Heart right ventricle (tissue), 16 donors: ENCODE data around the gene SUCNR1. TPM values are rescaled to one million over a fixed set of nuclear protein-coding genes. Genes with fewer than 3 reads are reported as not detected.
"Not testable (repeated sequence)": the region's sequence is repeated elsewhere in the genome, so short reads cannot be mapped to it uniquely, and the experiment has no call there.

Experiments used
- ATAC-seq, 8 donors: fragments of 200-7000 bp; cut with Tn5 transposase; one replicate each; pipeline ENCODE4 v1.9.1; 2020; ENCODE audit warnings: mild to moderate bottlenecking in 8 of 8, moderate library complexity in 8 of 8, moderate number of reproducible peaks in 1 of 8
- DNase-seq, 2 donors: peaks; one replicate each; pipeline ENCODE4 v3.0.0-alpha.2; 2020
- H3K27ac ChIP-seq, 10 donors: fragments of 200-600 bp; sonication (generic) in 2 of 10; one replicate each; pipeline versions ENCODE4 v1.5.0 to v1.8.0; 2020 to 2022; ENCODE audit warnings: mild to moderate bottlenecking in 3 of 10
- H3K27me3 ChIP-seq, 7 donors: fragments of 200-600 bp; one replicate each; pipeline ENCODE4 v1.8.0; 2021 to 2022; ENCODE audit warnings: mild to moderate bottlenecking in 2 of 7
- H3K36me3 ChIP-seq, 9 donors: fragments of 200-600 bp; sonication (generic) in 1 of 9; one replicate each; pipeline versions ENCODE4 v1.5.0 to v1.8.0; 2020 to 2022; ENCODE audit warnings: mild to moderate bottlenecking in 2 of 9
- H3K4me1 ChIP-seq, 9 donors: fragments of 200-600 bp; sonication (generic) in 1 of 9; one replicate each; pipeline versions ENCODE4 v1.5.0 to v1.8.0; 2020 to 2022; ENCODE audit warnings: mild to moderate bottlenecking in 4 of 9
- H3K4me3 ChIP-seq, 10 donors: fragments of 200-600 bp; sonication (generic) in 2 of 10; one replicate each; pipeline versions ENCODE4 v1.5.0 to v1.8.0; 2020 to 2022; ENCODE audit warnings: mild to moderate bottlenecking in 7 of 10, moderate library complexity in 2 of 10
- H3K9me3 ChIP-seq, 11 donors: fragments of 200-600 bp in 10 of 11; sonication (generic) in 2 of 11; one replicate each; pipeline versions ENCODE4 v1.5.0 to v1.8.0; 2013 to 2022; ENCODE audit warnings: mild to moderate bottlenecking in 2 of 11, control low read depth in 1 of 11, moderate library complexity in 1 of 11
- CTCF ChIP-seq, 9 donors: fragments of 200-600 bp; sonication (generic) in 2 of 9; IDR thresholded peaks; one replicate each; pipeline versions ENCODE4 v1.5.0 to v1.8.0; 2021 to 2022; ENCODE audit warnings: antibody characterized with exemption in 9 of 9, mild to moderate bottlenecking in 5 of 9, moderate library complexity in 1 of 9
- WGBS, 2 donors: extraction: QIAGEN DNeasy Blood & Tissue Kit; methylation state at CpG; one replicate each; pipeline ENCODE4 v1.1.7; 2013; ENCODE audit warnings: inconsistent platforms in 1 of 2; 5-methylcytosine and 5-hydroxymethylcytosine counted together
- intact Hi-C, 10 donors: fragments of 100-400 bp; cut with DNase I; formaldehyde crosslinking; loops; one replicate each; pipeline versions ENCODE4 v1.11.1 to v1.14.2; 2022
- polyA plus RNA-seq, 2 donors: library from polyadenylated mRNA; stranded (reverse); fragments of 200-250 nt; gene quantifications; one replicate each; pipeline ENCODE4 v1.2.3, GENCODE V29; 2013
- total RNA-seq, 10 donors: library from RNA; stranded (reverse); fragmentation: NEBNext Ultra II Directional in 3 of 10; extraction: Animal tissue kit (Norgen Biotek cat#: 25700) in 3 of 10; gene quantifications; one replicate each; pipeline versions ENCODE4 v1.2.1 to v1.2.4, GENCODE V29; 2021 to 2023
- donor health status: Arrhythmogenic right ventricular cardiomyopathy.
- donor health status: ischemic (EF 13 %, LVEDD 7.1; RV severe dilation, severe dysfunction).
- donor health status: healthy with polysubstance abuse.
- donor health status: DM: no; HTN: yes; CAD: no.
- donor health status: DM: no; HTN: no; CAD: no.
- donor health status: ischemic (EF 25% LVEDD 6.9; RV normal size, moderate dysfunction).
- donor health status: ischemic (EF 25% LVEDD 5.7; RV mildly dilated, moderate dysfunction).
- donor health status: healthy.
- donor health status: DM: yes; HTN: yes; CAD: no.
- donor health status: Ischemic cardiomyopathy.
- donor health status: ischemic (EF 35%, LVEDD 5.7; RV mildly dilated, moderate dysfunction).
- donor health status: nonischemic (EF 11% LVEDD 7.7; RV severe dilation, severe dysfunction).
- donor health status: DM: yes; HTN: yes; CAD: no.
- donor health status: PGD.
- donor health status: ischemic (EF 29% LVEDD 5.4; RV normal size, mild dysfunction).
- donor health status: nonischemic (EF 23%, LVEDD 6.1; RV moderate dilation, normal function).

SUCNR1 gene
- total and polyA plus RNA-seq, 12 donors: 0.04 to 2.4 (median 0.13) TPM; not detected in 2

DNA sequence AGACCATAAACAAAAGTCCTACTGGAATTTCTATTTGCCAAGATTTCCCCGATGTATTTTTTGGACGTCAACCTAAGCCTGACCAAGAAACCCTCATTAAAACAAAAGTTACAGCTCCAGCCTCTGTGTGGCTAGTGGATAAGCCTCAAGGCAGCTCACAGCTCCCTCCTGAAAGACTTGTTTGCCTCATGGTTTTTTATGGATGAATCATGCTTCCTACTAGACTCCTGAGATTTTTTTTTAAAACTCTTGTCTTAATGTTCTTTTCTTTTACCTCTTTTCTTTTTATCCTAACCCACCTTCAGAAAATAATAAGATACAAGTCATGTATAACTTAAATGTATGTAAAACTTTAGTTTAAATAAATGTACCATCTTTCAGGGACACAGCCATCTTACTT is 52.4 kb downstream of the SUCNR1 start:
- intact Hi-C loops: loop anchor here in 1 of 10 donors (10.0 kb wide), 1 partner anchor 461 kb away; the partner anchor contains the start of gene IGSF10
- ATAC-seq (no peak), DNase-seq (no peak)
- no peaks in the 10 kb centered on the region for H3K9me3 ChIP-seq
- H3K4me1 ChIP-seq: peaks cover 0 to 12% (median 0%) of the 10 kb centered on the region in 9 donors
- H3K4me3 ChIP-seq: no peak overlapping the region
- no peaks in the 10 kb centered on the region for H3K27me3 ChIP-seq
- no peak overlapping the region for H3K27ac ChIP-seq
- no peaks in the 10 kb centered on the region for H3K36me3 ChIP-seq
- WGBS, 2 donors: 70 to 81% methylated on average over 2 of the region's 2 CpGs
- TF ChIP-seq CTCF (IDR thresholded peaks at IDR 0.05): no peak

- Histone ChIP-seq H3K27me3 (no peaks in the 10 kb centered on the region), H3K36me3 (no peaks in the 10 kb centered on the region), H3K4me1 (peaks cover 0 to 12% (median 0%) of the 10 kb centered on the region in 9 donors), H3K9me3 (no peaks in the 10 kb centered on the region), H3K4me3 (no peak overlapping the region), H3K27ac (no peak overlapping the region)
- no peak for TF ChIP-seq CTCF (IDR thresholded peaks at IDR 0.05)
- 93 to 94% methylated on average over 5 of the region's 5 CpGs for WGBS, 2 donors
- ATAC-seq: no peak
- intact Hi-C loops: loop anchor here in 1 of 10 donors (10.0 kb wide), 1 partner anchor 462 kb away; the partner anchor contains the start of gene IGSF10
- DNase-seq: no peak
Observed at GRCh38 chr3:151926956-151927355, 53.5 kb downstream of the SUCNR1 start.

- not testable (repeated sequence) for H3K27me3 ChIP-seq, H3K4me3 ChIP-seq, H3K36me3 ChIP-seq, H3K9me3 ChIP-seq, ATAC-seq, DNase-seq, H3K27ac ChIP-seq
- peaks cover 0 to 12% (median 0%) of the 10 kb centered on the region in 9 donors for H3K4me1 ChIP-seq
- WGBS, 2 donors: 95% methylated on average over 42 to 49 of the region's 49 CpGs
- intact Hi-C loops: loop anchor here in 1 of 10 donors (10.0 kb wide), 1 partner anchor 463 kb away; the partner anchor contains the start of gene IGSF10
Observed at GRCh38 chr3:151927915-151928525, 54.6 kb downstream of the SUCNR1 start.

- no peak overlapping the region for H3K4me3 ChIP-seq
- H3K9me3 ChIP-seq: no peaks in the 10 kb centered on the region
- intact Hi-C loops: no loop called here
- DNase-seq (no peak), ATAC-seq (no peak)
- no peaks in the 10 kb centered on the region for H3K27me3 ChIP-seq
- H3K36me3 ChIP-seq: no peaks in the 10 kb centered on the region
- H3K27ac ChIP-seq: no peak overlapping the region
- 79 to 84% methylated on average over 1 of the region's 1 CpG for WGBS, 2 donors
- peaks cover 0 to 10% (median 0%) of the 10 kb centered on the region in 9 donors for H3K4me1 ChIP-seq
- TF ChIP-seq CTCF (IDR thresholded peaks at IDR 0.05): no peak
Observed at GRCh38 chr3:151931171-151931570, 57.7 kb downstream of the SUCNR1 start.

DNA sequence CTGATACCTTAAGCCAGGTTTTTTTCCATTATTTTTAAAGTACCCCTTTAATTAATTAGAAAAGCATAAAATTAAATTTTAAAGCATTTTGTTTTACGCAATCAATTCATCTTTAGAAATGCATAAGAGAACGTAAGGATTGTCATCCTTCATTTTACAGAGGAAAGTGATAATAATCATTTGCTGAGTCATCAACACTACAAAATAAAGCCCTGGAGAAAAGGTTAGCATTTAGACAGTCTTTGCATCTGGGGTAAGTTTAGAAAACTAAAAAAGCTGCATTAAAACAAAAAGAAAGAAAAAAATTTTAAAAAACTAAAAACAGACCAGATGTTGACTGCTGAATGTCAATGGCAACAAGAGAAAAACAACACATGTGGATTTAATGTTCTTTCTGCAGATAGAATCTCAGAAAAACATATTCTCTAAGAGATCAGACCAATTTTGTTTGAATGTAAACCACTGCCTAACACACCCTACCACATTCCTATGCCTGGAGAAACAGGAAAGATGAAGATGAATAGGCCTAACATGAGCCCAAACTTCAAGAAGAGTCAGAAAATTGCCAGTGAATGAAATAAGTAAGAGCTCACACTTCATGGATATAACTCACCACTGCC is 59.9 kb downstream of the SUCNR1 start:
- Histone ChIP-seq H3K27ac (no peak overlapping the region), H3K4me3 (no peak overlapping the region), H3K36me3 (no peaks in the 10 kb centered on the region), H3K9me3 (no peaks in the 10 kb centered on the region), H3K27me3 (no peaks in the 10 kb centered on the region), H3K4me1 (peaks cover 0 to 10% (median 0%) of the 10 kb centered on the region in 9 donors)
- ATAC-seq: no peak
- intact Hi-C loops: no loop called here
- DNase-seq: no peak
- TF ChIP-seq CTCF (IDR thresholded peaks at IDR 0.05): no peak
- WGBS, 2 donors: 61 to 86% methylated on average over 2 of the region's 2 CpGs
